Lower lobe of right lung (tissue), 2 donors: ENCODE measurements around the gene CACNA1C. TPM values are rescaled to one million over a fixed set of nuclear protein-coding genes. Genes with fewer than 3 reads are reported as not detected.

Experiments
- ATAC-seq, 2 donors: fragments of 200-7000 bp; cut with Tn5 transposase; one replicate each; pipeline ENCODE4 v1.9.1; 2020 to 2022; ENCODE audit warnings: mild to moderate bottlenecking in 2 of 2, moderate library complexity in 2 of 2
- DNase-seq: peaks from one replicate; pipeline ENCODE4 v3.0.0-alpha.2; 2020
- H3K27ac ChIP-seq: fragments of 200-600 bp; one replicate; pipeline ENCODE4 v1.8.0; 2022
- H3K27me3 ChIP-seq: fragments of 200-600 bp; one replicate; pipeline ENCODE4 v1.8.0; 2022; ENCODE audit warnings: low read depth
- H3K36me3 ChIP-seq: fragments of 200-600 bp; one replicate; pipeline ENCODE4 v1.8.0; 2022; ENCODE audit warnings: mild to moderate bottlenecking
- H3K4me1 ChIP-seq: fragments of 200-600 bp; one replicate; pipeline ENCODE4 v1.8.0; 2022
- H3K4me3 ChIP-seq: fragments of 200-600 bp; one replicate; pipeline ENCODE4 v1.8.0; 2022; ENCODE audit warnings: mild to moderate bottlenecking
- H3K9me3 ChIP-seq: fragments of 200-600 bp; one replicate; pipeline ENCODE4 v1.8.0; 2022
- CTCF ChIP-seq: fragments of 200-600 bp; IDR thresholded peaks from one replicate; pipeline ENCODE4 v1.8.0; 2022; ENCODE audit warnings: antibody characterized with exemption, mild to moderate bottlenecking
- intact Hi-C: fragments of 100-400 bp; cut with DNase I; formaldehyde crosslinking; loops from one replicate; pipeline ENCODE4 v1.11.0; 2022
- total RNA-seq: library from RNA; stranded (reverse); fragmentation: NEBNext Ultra II Directional; extraction: Animal tissue kit (Norgen Biotek cat#: 25700); gene quantifications from one replicate; pipeline ENCODE4 v1.2.1, GENCODE V29; 2021
- donor health status: DM: no; HTN: yes; CAD: no; lungs with severe emphysema.

Gene CACNA1C
- total RNA-seq, 1 donor from 2014 or later = 8.4 TPM

- no peak overlapping the region for H3K27ac ChIP-seq
- no peak for DNase-seq
- peaks cover 13% of the 10 kb centered on the region for H3K4me1 ChIP-seq
- H3K9me3 ChIP-seq = no peaks in the 10 kb centered on the region
- H3K4me3 ChIP-seq = no peak overlapping the region
- no peak for ATAC-seq
- TF ChIP-seq CTCF = no peak
- H3K27me3 ChIP-seq = peaks cover 8% of the 10 kb centered on the region
- no peaks in the 10 kb centered on the region for H3K36me3 ChIP-seq
- intact Hi-C loops = no loop called here
Measured at GRCh38 chr12:2039034-2039433, 13.8 kb upstream of the CACNA1C start.

GRCh38 chr12:2043054-2043453 is 9.7 kb upstream of the CACNA1C start:
- intact Hi-C loops = no loop called here
- Histone ChIP-seq H3K27ac (no peak overlapping the region), H3K9me3 (no peaks in the 10 kb centered on the region), H3K4me3 (no peak overlapping the region), H3K4me1 (no peaks in the 10 kb centered on the region), H3K36me3 (no peaks in the 10 kb centered on the region), H3K27me3 (peaks cover 6% of the 10 kb centered on the region)
- DNase-seq (no peak), ATAC-seq (no peak)
- TF ChIP-seq CTCF = no peak

- Histone ChIP-seq H3K9me3 (no peaks in the 10 kb centered on the region), H3K27ac (no peak overlapping the region), H3K4me3 (no peak overlapping the region), H3K27me3 (peaks cover 6% of the 10 kb centered on the region), H3K4me1 (no peaks in the 10 kb centered on the region), H3K36me3 (no peaks in the 10 kb centered on the region)
- DNase-seq (no peak), ATAC-seq (no peak)
- intact Hi-C loops = no loop called here
- TF ChIP-seq CTCF = no peak
Measured at GRCh38 chr12:2044165-2044564, 8.6 kb upstream of the CACNA1C start.

- no peak for ATAC-seq
- no peak for TF ChIP-seq CTCF
- H3K4me3 ChIP-seq = no peak overlapping the region
- H3K9me3 ChIP-seq = no peaks in the 10 kb centered on the region
- no peaks in the 10 kb centered on the region for H3K36me3 ChIP-seq
- peaks cover 23% of the 10 kb centered on the region for H3K27me3 ChIP-seq
- intact Hi-C loops = no loop called here
- DNase-seq = no peak
- H3K4me1 ChIP-seq = peaks cover 4% of the 10 kb centered on the region
- no peak overlapping the region for H3K27ac ChIP-seq
Measured at GRCh38 chr12:2046957-2047356, 5.8 kb upstream of the CACNA1C start.

GRCh38 chr12:2047752-2048151 is 5.0 kb upstream of the CACNA1C start:
- Histone ChIP-seq H3K27me3 (peaks cover 26% of the 10 kb centered on the region), H3K36me3 (no peaks in the 10 kb centered on the region), H3K4me3 (no peak overlapping the region), H3K27ac (no peak overlapping the region), H3K4me1 (peaks cover 6% of the 10 kb centered on the region), H3K9me3 (no peaks in the 10 kb centered on the region)
- no peak for DNase-seq
- TF ChIP-seq CTCF = no peak
- no peak for ATAC-seq
- intact Hi-C loops = no loop called here
